Measurements from ENCODE around the gene LIN7C.

GRCh38 chr11:27453701-27454100 is 52.9 kb downstream of the LIN7C start:
- no peak for TF ChIP-seq POLR2AphosphoS5 (IDR thresholded peaks at IDR 0.05; ENCODE audit: borderline replicate concordance, low read depth, low read length)
- TF ChIP-seq EZH2 (IDR thresholded peaks at IDR 0.05) = no peak
- no peak for TF ChIP-seq FOXP2 (optimal IDR thresholded peaks at IDR 0.05; ENCODE audit: control extremely low read depth, extremely low read length, insufficient read depth)

All from SK-N-MC (cell line).